Panc1 (cell line): ENCODE results near the gene UBE2M. TPM values are rescaled to one million over a fixed set of nuclear protein-coding genes. Genes with fewer than 3 reads are reported as not detected.

ENCODE experiments used
- ATAC-seq: fragments of 200-7000 bp; cut with Tn5 transposase; 2 replicates; pipeline ENCODE4 v1.9.1; 2020; ENCODE audit warnings: mild to moderate bottlenecking, moderate library complexity
- BruUV-seq: library from RNA; stranded (reverse); fragments of 400-500 nt; replicated peaks from 2 replicates; lab custom pipeline; 2021; lab: Mats Ljungman, UMichigan
- CTCF ChIA-PET: fragments of 300-600 bp; sonication (Branson Sonifier 250); formaldehyde crosslinking; loops from one replicate; lab custom pipeline; 2022; ENCODE audit warnings: antibody characterized with exemption; lab: Charles Lee
- POLR2A ChIA-PET: fragments of 300-600 bp; sonication (Branson Sonifier 250); formaldehyde crosslinking; loops from one replicate; lab custom pipeline; 2022; ENCODE audit warnings: antibody characterized with exemption; lab: Charles Lee
- DNase-seq: peaks from one replicate; pipeline ENCODE4 v3.0.0-alpha.2; 2010; ENCODE audit warnings: low read depth, low spot score
- H3K27ac ChIP-seq: 2 replicates; pipeline ENCODE4 v1.5.1; 2011; ENCODE audit warnings: mild to moderate bottlenecking, low read length, inconsistent platforms
- H3K27me3 ChIP-seq: fragments of 200-500 bp; sonication (Bioruptor generic); 2 replicates; pipeline ENCODE4 v1.6.0; 2014; ENCODE audit warnings: low read length, inconsistent platforms; ENCODE audit not compliant: control insufficient read depth, insufficient read depth
- H3K36me3 ChIP-seq: fragments of 200-500 bp; sonication (Bioruptor generic); 2 replicates; pipeline ENCODE4 v1.5.1; 2014; ENCODE audit warnings: inconsistent platforms, mild to moderate bottlenecking, low read length, moderate library complexity; ENCODE audit not compliant: control insufficient read depth, insufficient read depth
- H3K4me1 ChIP-seq: 2 replicates; pipeline ENCODE4 v1.5.1; 2011; ENCODE audit warnings: inconsistent platforms, mild to moderate bottlenecking, low read length, moderate library complexity; ENCODE audit not compliant: control insufficient read depth, insufficient read depth
- H3K4me3 ChIP-seq, 2 experiments: 2 replicates each; pipeline ENCODE4 v1.5.1; 2011 to 2012; ENCODE audit warnings: low read depth in 2 of 2, low read length in 2 of 2, mild to moderate bottlenecking in 2 of 2, inconsistent platforms in 1 of 2, moderate library complexity in 1 of 2
- H3K9me3 ChIP-seq: fragments of 200-500 bp; sonication (Bioruptor generic); 2 replicates; pipeline ENCODE4 v1.5.1; 2014; ENCODE audit warnings: low read depth, mild to moderate bottlenecking, inconsistent platforms, low read length, moderate library complexity; ENCODE audit not compliant: control insufficient read depth, insufficient read depth
- CTCF ChIP-seq: fragments of 450-650 bp; IDR thresholded peaks from 2 replicates; pipeline ENCODE4 v1.5.1; 2017; ENCODE audit warnings: mild to moderate bottlenecking
- POLR2AphosphoS5 ChIP-seq: IDR thresholded peaks from 2 replicates; pipeline ENCODE4 v1.6.1; 2012; ENCODE audit warnings: mild to moderate bottlenecking, low read depth, low read length, moderate library complexity
- REST ChIP-seq, 2 experiments: IDR thresholded peaks; 2 replicates each; pipeline ENCODE4 v1.6.1; 2011 to 2012; ENCODE audit warnings: low read depth in 2 of 2, control low read depth in 1 of 2, low read length in 1 of 2, mild to moderate bottlenecking in 1 of 2, moderate library complexity in 1 of 2; ENCODE audit not compliant: insufficient read depth in 1 of 2
- SIN3A ChIP-seq: IDR thresholded peaks from 2 replicates; pipeline ENCODE4 v1.6.1; 2012; ENCODE audit warnings: low read depth, mild to moderate bottlenecking, low read length, moderate library complexity, borderline replicate concordance; ENCODE audit not compliant: insufficient read depth
- TCF7L2 ChIP-seq: IDR thresholded peaks from 2 replicates; pipeline ENCODE4 v1.6.1; 2011; ENCODE audit warnings: mild to moderate bottlenecking, low read depth, low read length, inconsistent platforms
- in situ Hi-C: cut with HindIII; loops from 2 replicates; pipeline ENCODE4 v1.10.0; 2016; ENCODE audit warnings: low sequenced_read_pairs, low pct_unique_long_range_greater_than_20kb
- intact Hi-C: fragments of 100-400 bp; cut with micrococcal nuclease; formaldehyde crosslinking; loops from one replicate; pipeline ENCODE4 v1.10.0; 2022; ENCODE audit not compliant: unreplicated experiment
- total RNA-seq: library from RNA; stranded (reverse); gene quantifications from one replicate; pipeline ENCODE4 v1.2.1, GENCODE V29; 2021; ENCODE audit not compliant: unreplicated experiment

UBE2M gene
- total RNA-seq, 1 experiment from 2014 or later: 189 TPM

DNA sequence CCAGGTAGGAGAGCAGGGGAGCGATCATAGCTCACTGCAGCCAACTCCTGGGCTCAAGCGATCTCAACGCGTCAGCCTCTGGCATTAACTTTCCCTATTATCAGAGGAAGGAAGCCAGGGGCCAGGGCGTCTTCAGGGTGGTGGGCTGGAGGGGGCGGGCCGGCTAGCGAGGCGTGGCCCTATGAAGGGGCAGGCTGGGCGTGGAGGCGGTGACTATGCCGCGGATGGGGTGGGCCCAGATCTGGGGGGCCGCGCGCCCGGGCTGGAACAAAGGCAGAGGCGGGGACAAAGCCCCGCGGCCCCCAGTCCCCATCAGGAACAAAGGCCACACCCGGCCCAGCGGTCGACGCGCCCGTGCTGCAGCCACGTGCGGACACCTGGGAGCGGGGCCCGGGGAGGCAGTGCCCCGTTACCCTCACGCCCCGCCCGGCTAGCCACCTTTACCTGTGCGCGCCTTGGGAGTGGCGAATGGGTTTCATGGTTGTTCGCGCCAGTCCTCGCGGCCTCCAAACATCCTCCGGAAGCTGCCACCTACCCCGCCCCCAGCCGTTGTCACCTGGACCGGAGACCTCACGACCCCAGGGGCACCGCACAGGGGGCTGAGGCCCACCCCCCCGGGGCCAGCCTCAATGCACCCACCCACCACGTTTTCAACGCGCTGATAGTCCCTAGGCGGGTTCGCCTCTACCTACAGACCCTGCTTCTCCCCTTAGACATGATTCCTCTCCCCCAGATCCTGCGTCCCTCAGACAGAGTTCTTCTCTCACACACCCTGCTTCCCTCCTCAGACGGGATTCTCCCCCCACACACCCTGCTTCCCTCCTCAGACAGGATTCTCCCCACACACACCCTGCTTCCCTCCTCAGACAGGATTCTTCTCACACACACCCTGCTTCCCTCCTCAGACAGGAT is 19.9 kb downstream of the UBE2M start:
- Histone ChIP-seq H3K4me3 (peak overlapping the region; percentile 43 to 53), H3K27ac (peak overlapping the region; percentile 18), H3K27me3 (peaks cover 4% of the 10 kb centered on the region), H3K4me1 (peaks cover 3% of the 10 kb centered on the region; the same call in 1 of the 2 replicates), H3K36me3 (no peaks in the 10 kb centered on the region), H3K9me3 (no peaks in the 10 kb centered on the region)
- DNase-seq (no peak), ATAC-seq (peak; percentile 87)
- TF ChIP-seq TCF7L2: peak; percentile 30; the same call in 1 of the 2 replicates
- TF ChIP-seq CTCF: no peak
- no peak for TF ChIP-seq REST (IDR thresholded peaks at IDR 0.05; ENCODE audit: insufficient read depth in 1 of 2, low read depth in 2 of 2, low read length in 1 of 2)
- no peak for TF ChIP-seq POLR2AphosphoS5
- TF ChIP-seq SIN3A: no peak
- POLR2A ChIA-PET: interaction anchor here (0.5 to 0.6 kb wide), 2 partner anchors 10 to 35 kb away, joined by 5 to 7 read pairs; no protein-coding TSS in a partner anchor
- intact Hi-C loops: no loop called here
- in situ Hi-C loops: no loop called here
- CTCF ChIA-PET: interaction anchor here (0.6 kb wide), 1 partner anchor 9 kb away, joined by 4 read pairs; no protein-coding TSS in a partner anchor
- BruUV-seq: no TSS peak

- POLR2A ChIA-PET: interaction anchor here (0.6 kb wide), 1 partner anchor 37 kb away, joined by 7 read pairs; no protein-coding TSS in a partner anchor
- CTCF ChIA-PET: no interaction called here
- DNase-seq: no peak
These were observed 21.3 kb downstream of the UBE2M start for GRCh38 chr19:58536852-58537798.

More at GRCh38 chr19:58536852-58537798, 21.3 kb downstream of the UBE2M start:
- ATAC-seq: peak; percentile 33
- Histone ChIP-seq H3K9me3 (no peaks in the 10 kb centered on the region), H3K27ac (no peak overlapping the region), H3K27me3 (no peaks in the 10 kb centered on the region; the same call in none of the 2 replicates), H3K36me3 (no peaks in the 10 kb centered on the region), H3K4me3 (no peak overlapping the region), H3K4me1 (peaks cover 3% of the 10 kb centered on the region; the same call in 1 of the 2 replicates)
- no TSS peak for BruUV-seq
- TF ChIP-seq SIN3A (no peak), POLR2AphosphoS5 (no peak), REST (IDR thresholded peaks at IDR 0.05; ENCODE audit: insufficient read depth in 1 of 2, low read depth in 2 of 2, low read length in 1 of 2) (no peak), TCF7L2 (no peak), CTCF (no peak)
- in situ Hi-C loops: no loop called here
- intact Hi-C loops: no loop called here
